Measurements from ENCODE around the gene DST. TPM values are rescaled to one million over a fixed set of nuclear protein-coding genes. Genes with fewer than 3 reads are reported as not detected.

DST gene
- total and polyA plus RNA-seq, 2 of the 8 experiments (the other 6 are each of a cell fraction or from before 2014, with no cell fraction given): 49.4 to 116 TPM

GRCh38 chr6:56580271-56580670 lies 62.4 kb downstream of the DST start:
- Histone ChIP-seq H2BK15ac (ENCODE audit: low read length) (no peak overlapping the region), H3K56ac (replicated peaks; ENCODE audit: insufficient read length, low read depth, low read length) (no peak overlapping the region), H4K20me1 (replicated peaks in 1 of 2; ENCODE audit: control insufficient read depth in 1 of 2, insufficient read depth in 2 of 2, low read length in 2 of 2) (no peaks in the 10 kb centered on the region), H3K9me3 (ENCODE audit: insufficient read depth in 2 of 2, low read depth in 1 of 2, low read length in 1 of 2) (no peaks in the 10 kb centered on the region), H3K79me2 (ENCODE audit: control insufficient read depth in 1 of 2, insufficient read depth in 2 of 2, low read length in 2 of 2) (no peaks in the 10 kb centered on the region), H2BK5ac (ENCODE audit: low read depth, low read length) (no peak overlapping the region), H3K27me3 (replicated peaks in 1 of 4; ENCODE audit: control insufficient read depth in 3 of 4, extremely low read depth in 1 of 4, insufficient read depth in 3 of 4, low read length in 3 of 4) (no peaks in the 10 kb centered on the region), H2AK5ac (ENCODE audit: low read depth, low read length) (no peak overlapping the region), H3K79me1 (ENCODE audit: low read depth, low read length) (no peaks in the 10 kb centered on the region), H3K4ac (replicated peaks; ENCODE audit: insufficient read length, low read depth, low read length) (no peak overlapping the region), H2BK20ac (ENCODE audit: low read length) (no peak overlapping the region), H3K36me3 (ENCODE audit: control insufficient read depth in 2 of 4, insufficient read depth in 4 of 4, low read length in 3 of 4) (peaks cover 0 to 10% (median 3%) of the 10 kb centered on the region in 4 experiments; a peak in 3 of 8 replicates), H3K23me2 (ENCODE audit: low read depth, low read length) (no peaks in the 10 kb centered on the region), H4K8ac (ENCODE audit: extremely low read depth, insufficient read depth, low read length) (no peak overlapping the region), H3K27ac (ENCODE audit: low read depth, low read length) (no peak overlapping the region), H3K4me2 (ENCODE audit: insufficient read depth in 1 of 2, low read depth in 2 of 2, low read length in 2 of 2) (no peak overlapping the region), H3K4me3 (ENCODE audit: extremely low read depth in 1 of 4, insufficient read depth in 2 of 4, low read depth in 3 of 4, low read length in 4 of 4) (no peak overlapping the region), H3K23ac (ENCODE audit: insufficient read length) (no peak overlapping the region), H2BK120ac (replicated peaks; ENCODE audit: low read depth, low read length) (no peak overlapping the region), H3K14ac (ENCODE audit: insufficient read length) (no peak overlapping the region), H2AFZ (ENCODE audit: low read length) (no peak overlapping the region), H3K9ac (replicated peaks in 1 of 4; ENCODE audit: extremely low read depth in 1 of 4, low read depth in 3 of 4, low read length in 3 of 4) (no peak overlapping the region), H3K18ac (ENCODE audit: extremely low read depth, low read length) (no peak overlapping the region), H4K91ac (replicated peaks; ENCODE audit: insufficient read length, low read length) (no peak overlapping the region), H3K4me1 (replicated peaks in 1 of 4; ENCODE audit: control insufficient read depth in 3 of 4, insufficient read depth in 4 of 4, low read length in 3 of 4) (no peaks in the 10 kb centered on the region), H4K5ac (ENCODE audit: insufficient read length, low read depth, low read length) (no peak overlapping the region), H2BK12ac (ENCODE audit: low read depth, low read length) (no peak overlapping the region)
- no peak for DNase-seq (ENCODE audit: low read depth in 1 of 2, low spot score in 2 of 2)
- ChIA-PET POLR2A (ENCODE audit: partially characterized antibody) (interaction anchor here (0.6 to 0.9 kb wide), 2 partner anchors 93 to 128 kb away, joined by 3 read pairs; no protein-coding TSS in a partner anchor), CTCF (ENCODE audit: partially characterized antibody) (interaction anchor here (2.2 to 2.7 kb wide), 3 partner anchors 9 to 15 kb away, joined by 10 to 13 read pairs (median 10); no protein-coding TSS in a partner anchor)
- 96% methylated on average over 5 of the region's 5 CpGs; no CpG with 5 or more reads in 1 of the 2 experiments for WGBS, 2 experiments (ENCODE audit: extremely low coverage in 1 of 2, insufficient coverage in 1 of 2, insufficient read length in 1 of 2, insufficient replicate concordance in 2 of 2, low coverage in 1 of 2, low lambda C conversion rate in 2 of 2, missing lambda C conversion rate in 1 of 2)
- FAIRE-seq: no peak
- TF ChIP-seq SIX5 (IDR thresholded peaks at IDR 0.05; ENCODE audit: low read depth, low read length): no peak
